Ectodermal cell (in vitro differentiated cells): ENCODE measurements around the gene MYCL.

Experiments used
- H3K27ac ChIP-seq: 2 replicates; pipeline ENCODE4 v1.7.0; 2013; ENCODE audit warnings: mild to moderate bottlenecking, low read depth, low read length; ENCODE audit not compliant: insufficient read depth, poor library complexity, severe bottlenecking
- H3K27me3 ChIP-seq: 2 replicates; pipeline ENCODE4 v1.7.0; 2013; ENCODE audit warnings: mild to moderate bottlenecking, low read length; ENCODE audit not compliant: insufficient read depth, control insufficient read depth, poor library complexity, severe bottlenecking
- H3K36me3 ChIP-seq: one replicate; pipeline ENCODE4 v1.7.0; 2013; ENCODE audit warnings: low read length; ENCODE audit not compliant: control insufficient read depth, insufficient read depth
- H3K4me1 ChIP-seq: one replicate; pipeline ENCODE4 v1.7.0; 2013; ENCODE audit warnings: low read length; ENCODE audit not compliant: control insufficient read depth, insufficient read depth
- H3K4me3 ChIP-seq: 2 replicates; pipeline ENCODE4 v1.7.0; 2013; ENCODE audit warnings: low read depth, low read length, control low read depth; ENCODE audit not compliant: insufficient read depth
- H3K9me3 ChIP-seq: 2 replicates; pipeline ENCODE4 v1.7.0; 2013; ENCODE audit warnings: mild to moderate bottlenecking, low read length, moderate library complexity; ENCODE audit not compliant: control insufficient read depth
- WGBS, 2 experiments: methylation state at CpG; one replicate each; pipeline ENCODE4 v1.1.7; 2013; ENCODE audit warnings: missing lambda C conversion rate in 2 of 2; 5-methylcytosine and 5-hydroxymethylcytosine counted together

MYCL gene

DNA sequence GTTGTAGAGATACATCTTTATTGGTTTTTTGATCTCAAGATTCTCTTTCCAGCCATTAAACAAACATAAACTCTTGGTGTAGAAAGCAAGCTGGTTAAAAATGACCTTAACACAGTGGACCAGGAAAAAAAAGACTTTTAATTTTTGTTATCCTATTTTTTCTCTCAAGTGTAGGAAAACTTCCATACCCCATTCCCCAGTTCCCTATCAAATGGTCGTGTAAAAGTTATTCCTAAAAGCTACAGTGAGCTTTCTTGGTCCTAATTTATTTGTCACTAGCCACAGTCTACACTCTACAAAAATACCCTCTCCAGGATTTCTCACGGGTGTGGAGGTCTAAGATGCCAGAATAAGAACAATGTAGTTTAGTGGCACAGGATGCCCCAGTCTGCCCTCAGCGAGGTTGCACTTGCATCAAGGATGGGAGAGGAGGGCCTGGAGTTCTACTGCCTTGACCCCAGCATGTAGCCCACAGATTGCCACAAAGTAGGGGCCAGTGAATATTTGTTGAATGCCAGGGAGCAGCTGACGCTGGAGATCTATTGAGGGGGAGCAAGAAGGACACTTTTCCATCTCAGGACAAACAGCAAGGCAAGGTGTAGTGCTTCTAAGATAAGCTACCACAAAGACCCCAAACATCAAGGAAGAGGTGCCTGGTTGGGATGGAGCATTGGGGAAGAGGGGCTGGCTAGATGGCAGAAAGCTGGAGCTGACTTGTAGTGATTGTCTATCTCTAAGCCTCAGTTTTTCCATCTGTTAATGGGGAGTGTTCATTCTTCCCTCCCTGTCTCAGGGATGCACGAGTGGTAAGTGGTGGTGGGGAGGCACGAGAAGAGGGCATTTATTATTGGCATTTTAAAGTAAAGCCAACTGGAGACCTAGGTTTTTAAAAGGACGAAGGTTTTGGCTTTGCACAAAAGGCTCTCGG is 1.8 kb downstream of the MYCL start:
- Histone ChIP-seq H3K4me1 (peaks cover 38% of the 10 kb centered on the region), H3K27me3 (peaks cover 20% of the 10 kb centered on the region), H3K4me3 (peak overlapping the region; percentile 81), H3K36me3 (no peaks in the 10 kb centered on the region), H3K9me3 (no peaks in the 10 kb centered on the region), H3K27ac (no peak overlapping the region)
- 40 to 47% methylated on average over 8 of the region's 8 CpGs for WGBS, 2 experiments

DNA sequence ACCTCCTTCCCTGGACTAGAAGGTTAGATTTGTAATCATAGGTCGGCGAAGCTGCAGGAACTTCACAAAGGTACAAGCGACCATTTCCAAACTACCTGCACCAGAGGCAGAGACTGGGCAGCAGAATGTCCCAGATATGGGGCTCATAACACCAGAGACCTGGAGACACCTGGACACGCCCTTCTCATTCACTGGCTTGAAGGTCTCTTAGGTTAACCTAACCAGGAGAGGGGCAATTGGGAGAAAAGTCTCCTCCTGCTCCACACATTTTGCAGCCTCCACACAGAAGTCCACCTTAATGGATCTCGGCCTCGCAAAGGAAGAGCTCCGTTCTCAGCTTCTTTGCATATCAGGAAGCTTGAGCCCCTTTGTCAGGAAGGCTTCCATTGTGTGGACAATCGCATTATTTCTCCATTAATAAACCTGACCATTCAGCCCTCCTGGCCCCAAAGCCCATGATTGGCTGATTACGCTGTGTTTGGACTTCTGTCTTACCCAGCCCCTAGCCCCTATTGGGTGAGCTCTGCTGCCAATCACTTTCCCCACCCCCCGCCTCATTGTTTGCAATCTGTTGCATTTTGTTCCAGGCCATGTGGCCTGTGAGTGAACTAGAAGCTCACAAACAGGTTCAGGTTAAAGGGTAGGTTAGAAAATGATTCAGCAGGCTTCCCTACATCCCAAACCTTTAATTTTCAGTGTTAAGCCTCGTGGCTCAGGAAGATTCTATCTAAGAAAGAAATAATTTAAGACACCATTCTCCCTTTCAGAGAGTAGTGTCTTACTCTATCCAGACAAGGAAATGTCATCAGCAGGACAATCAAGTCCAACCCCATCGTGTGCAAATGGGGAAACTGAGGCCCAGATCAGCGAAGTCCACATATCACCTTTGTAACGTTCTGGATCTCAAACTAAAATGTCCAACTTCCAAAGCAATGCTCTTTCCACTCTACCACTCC is 2.8 kb downstream of the MYCL start:
- H3K9me3 ChIP-seq = no peaks in the 10 kb centered on the region
- 14 to 15% methylated on average over 14 of the region's 14 CpGs for WGBS, 2 experiments
- H3K27ac ChIP-seq = peak overlapping the region; percentile 92
- peak overlapping the region; percentile 23 for H3K4me3 ChIP-seq
- H3K27me3 ChIP-seq = peaks cover 20% of the 10 kb centered on the region
- no peaks in the 10 kb centered on the region for H3K36me3 ChIP-seq
- H3K4me1 ChIP-seq = peaks cover 46% of the 10 kb centered on the region

DNA sequence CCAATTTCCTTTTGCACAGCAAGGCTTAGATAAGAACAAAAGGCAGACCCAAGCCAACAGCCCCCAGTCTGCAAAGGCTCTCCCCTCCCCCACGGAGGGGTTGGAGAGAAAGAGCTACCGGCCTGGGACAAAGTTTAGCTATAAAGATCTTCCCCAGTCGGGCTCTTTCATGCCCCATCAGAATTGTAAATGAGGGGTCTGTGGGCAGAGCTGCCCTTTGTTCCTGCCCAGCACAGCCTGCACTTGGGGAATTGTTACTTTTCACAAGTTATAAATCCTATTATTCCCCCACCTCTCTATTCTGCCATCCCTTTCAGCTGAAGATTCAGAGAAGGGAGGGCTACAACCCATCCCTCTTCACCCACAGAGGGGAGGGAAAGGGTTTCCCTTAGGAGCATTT is 3.5 kb downstream of the MYCL start:
- H3K4me1 ChIP-seq = peaks cover 51% of the 10 kb centered on the region
- H3K36me3 ChIP-seq = no peaks in the 10 kb centered on the region
- peak overlapping the region; percentile 92 for H3K27ac ChIP-seq
- H3K27me3 ChIP-seq = peaks cover 13% of the 10 kb centered on the region
- H3K9me3 ChIP-seq = no peaks in the 10 kb centered on the region
- 0% methylated on average over 3 of the region's 3 CpGs for WGBS, 2 experiments
- H3K4me3 ChIP-seq = peak overlapping the region; percentile 23

DNA sequence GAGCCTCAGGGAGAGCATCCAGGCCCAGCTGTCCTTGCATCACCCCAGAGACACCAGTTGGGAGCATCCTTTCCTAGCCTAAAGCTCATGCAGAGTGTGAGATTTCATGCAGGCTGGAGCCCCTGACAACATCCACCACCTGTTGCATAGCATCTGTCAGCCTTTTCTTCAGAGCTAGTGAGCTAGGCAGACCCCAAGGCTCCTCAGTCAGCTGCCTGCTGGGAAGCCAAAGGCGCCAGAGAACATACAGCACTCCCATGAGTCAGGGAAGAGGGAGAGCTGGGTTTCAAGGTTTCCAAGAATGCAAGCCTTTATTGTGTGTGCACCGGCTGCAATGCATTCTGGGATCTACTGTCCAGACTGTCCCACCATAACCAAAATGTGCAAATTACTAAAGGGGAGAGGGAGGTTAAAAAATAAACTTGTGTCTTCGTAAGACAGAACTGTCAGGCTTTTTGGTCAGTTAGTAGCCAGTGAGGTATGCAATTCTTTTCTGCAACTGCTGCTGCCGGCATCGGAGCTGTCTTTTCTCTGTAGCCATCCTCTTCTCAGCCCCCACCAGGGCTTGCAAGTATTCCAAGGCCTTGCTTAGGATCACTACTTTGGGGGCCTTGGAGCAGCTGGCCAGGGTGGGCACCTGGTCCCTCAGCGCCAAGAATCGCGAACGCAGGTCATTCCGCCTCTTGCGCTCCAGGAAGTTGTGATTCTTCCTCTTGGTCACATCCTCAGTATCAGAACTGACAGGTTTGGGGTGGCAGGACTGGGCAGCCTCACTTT is 4.6 kb downstream of the MYCL start:
- Histone ChIP-seq H3K4me3 (no peak overlapping the region), H3K27me3 (peaks cover 3% of the 10 kb centered on the region), H3K27ac (peak overlapping the region; percentile 92), H3K4me1 (peaks cover 60% of the 10 kb centered on the region), H3K9me3 (no peaks in the 10 kb centered on the region), H3K36me3 (no peaks in the 10 kb centered on the region)
- 73 to 82% methylated on average over 11 of the region's 11 CpGs for WGBS, 2 experiments

DNA sequence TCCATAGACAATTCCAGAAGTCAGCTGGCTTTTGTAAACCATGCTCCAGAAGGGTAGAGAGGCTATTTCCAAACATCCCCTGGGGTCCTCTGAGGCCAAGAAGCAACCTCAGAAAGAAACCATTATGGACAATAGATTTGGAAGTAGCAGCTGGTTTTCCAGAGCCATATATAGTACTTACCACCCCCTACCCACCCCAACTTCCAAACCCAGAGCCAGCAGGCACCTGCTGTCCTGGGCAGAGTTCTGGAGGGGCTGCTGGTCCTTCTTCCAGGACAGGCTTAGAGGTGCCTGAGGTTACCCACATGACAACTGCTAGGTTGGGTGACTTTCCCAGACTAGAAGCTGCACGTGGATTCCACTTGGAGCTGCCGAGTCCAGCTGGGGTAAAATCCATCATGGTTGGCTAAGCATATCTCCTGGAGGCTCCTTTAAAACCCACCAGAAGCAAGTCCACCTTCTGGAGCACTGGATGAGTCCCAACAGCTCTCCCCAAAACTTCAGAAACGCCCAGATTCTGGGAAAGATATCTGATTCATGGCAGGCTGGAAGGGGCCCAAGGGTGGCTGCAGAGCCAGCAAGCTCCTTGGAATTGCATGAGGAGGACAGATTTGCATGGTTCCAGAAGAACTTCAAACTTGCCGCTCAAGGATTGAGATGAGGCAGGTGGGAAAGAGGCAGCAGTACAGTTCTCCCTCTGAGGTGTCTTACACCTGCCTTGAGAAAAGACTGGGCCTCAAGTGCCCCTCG is 5.8 kb downstream of the MYCL start:
- no peaks in the 10 kb centered on the region for H3K9me3 ChIP-seq
- H3K27me3 ChIP-seq = no peaks in the 10 kb centered on the region
- H3K27ac ChIP-seq = no peak overlapping the region
- H3K4me1 ChIP-seq = peaks cover 71% of the 10 kb centered on the region
- WGBS, 2 experiments = 92 to 93% methylated on average over 5 of the region's 5 CpGs
- no peaks in the 10 kb centered on the region for H3K36me3 ChIP-seq
- H3K4me3 ChIP-seq = no peak overlapping the region

DNA sequence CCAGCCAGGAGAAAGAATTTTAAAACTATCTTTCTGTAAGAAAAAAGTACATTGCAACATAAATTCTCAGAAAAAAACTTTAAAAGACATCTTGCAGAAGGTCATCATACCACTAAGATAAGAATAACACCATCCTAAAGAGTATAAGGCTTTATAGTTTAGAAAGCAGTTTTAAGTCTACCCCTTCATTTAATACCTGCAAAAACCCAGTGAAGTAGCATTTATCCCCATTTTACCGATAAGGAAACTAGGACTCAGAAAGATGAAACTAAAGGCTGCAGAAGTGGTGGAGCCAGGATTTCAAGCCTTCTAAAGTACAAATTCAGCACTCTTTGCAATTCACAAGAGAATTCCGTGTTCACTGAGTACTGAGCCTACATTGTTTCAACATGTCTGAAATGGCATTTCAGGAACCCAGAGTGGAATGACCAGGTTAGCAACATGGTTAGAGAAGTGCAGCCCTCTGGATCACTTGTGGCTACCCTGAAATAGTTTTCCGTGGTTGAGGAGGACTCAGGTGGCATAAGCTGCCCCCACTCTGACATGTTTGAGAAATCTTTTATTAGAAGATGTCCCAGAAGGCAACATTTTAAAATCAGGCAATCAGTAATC is 6.7 kb downstream of the MYCL start:
- no peak overlapping the region for H3K27ac ChIP-seq
- peaks cover 72% of the 10 kb centered on the region for H3K4me1 ChIP-seq
- WGBS, 2 experiments = 87 to 91% methylated on average over 3 of the region's 3 CpGs
- H3K4me3 ChIP-seq = no peak overlapping the region
- no peaks in the 10 kb centered on the region for H3K36me3 ChIP-seq
- H3K9me3 ChIP-seq = no peaks in the 10 kb centered on the region
- H3K27me3 ChIP-seq = no peaks in the 10 kb centered on the region

DNA sequence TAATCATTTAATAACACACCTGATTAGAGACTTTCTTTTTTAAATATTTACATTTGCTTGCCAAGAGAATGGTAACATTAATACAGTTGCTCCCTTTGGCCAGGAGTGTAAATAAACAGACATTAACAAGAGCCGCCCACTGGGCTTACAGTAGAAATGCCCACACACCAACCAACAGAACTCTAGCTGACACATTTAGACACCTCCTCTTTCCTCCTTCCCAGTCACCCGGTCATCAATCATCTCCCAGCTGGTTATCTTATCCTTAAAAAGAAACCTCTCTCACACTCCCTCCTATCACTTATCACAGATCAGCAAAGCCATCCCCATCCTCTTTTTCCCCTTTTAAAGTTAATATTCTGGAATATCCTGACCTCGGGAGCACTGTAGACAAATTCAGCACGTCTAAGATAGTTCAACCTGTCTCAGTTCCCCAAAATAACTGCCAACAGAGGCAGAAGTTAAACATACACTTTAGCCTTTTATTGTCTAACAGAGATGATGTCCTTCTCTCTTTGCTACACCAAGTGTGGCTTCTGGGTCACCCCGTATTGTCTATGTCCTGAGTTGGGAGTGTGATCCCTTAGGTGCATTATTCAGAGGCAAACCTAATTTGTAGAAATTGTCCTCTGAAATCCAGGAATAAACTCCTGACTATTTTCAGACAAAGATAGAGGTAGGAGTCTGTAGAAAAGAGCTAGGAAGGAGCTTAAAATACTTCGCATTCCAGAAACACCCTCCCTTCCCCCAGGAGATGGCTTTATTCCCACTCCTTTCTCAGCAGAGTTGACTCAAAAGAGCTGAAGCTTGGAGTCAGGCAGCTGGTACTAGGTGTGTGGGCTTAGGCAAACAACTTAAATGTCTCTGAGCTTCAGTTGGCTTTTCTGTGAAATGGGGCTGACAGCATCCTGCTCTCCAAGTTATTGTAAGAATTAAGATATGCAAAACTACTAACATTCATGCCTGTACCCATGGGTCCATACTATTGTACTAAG is 8.8 kb downstream of the MYCL start:
- 15 to 16% methylated on average over 5 to 6 of the region's 6 CpGs for WGBS, 2 experiments
- no peaks in the 10 kb centered on the region for H3K36me3 ChIP-seq
- H3K9me3 ChIP-seq = no peaks in the 10 kb centered on the region
- H3K27ac ChIP-seq = peak overlapping the region; percentile 96
- H3K27me3 ChIP-seq = no peaks in the 10 kb centered on the region
- peaks cover 68% of the 10 kb centered on the region for H3K4me1 ChIP-seq
- peak overlapping the region; percentile 8 for H3K4me3 ChIP-seq

DNA sequence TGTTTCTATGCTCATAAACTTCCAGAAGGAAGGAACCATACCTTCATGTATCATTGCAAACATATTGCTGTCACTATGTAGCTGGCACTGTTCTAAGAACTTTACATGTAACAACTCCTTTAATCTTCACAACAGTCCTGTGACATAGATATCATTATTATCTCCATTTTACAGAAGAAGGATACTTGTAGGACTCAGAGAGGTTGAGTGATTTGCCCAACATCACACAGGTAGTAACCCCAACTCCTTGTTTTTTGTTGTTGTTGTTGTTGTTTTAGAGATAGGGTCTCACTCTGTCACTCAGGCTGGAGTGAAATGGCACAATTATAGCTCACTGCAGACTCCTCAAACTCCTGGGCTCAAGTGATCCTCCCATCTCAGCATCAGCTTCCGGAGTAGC is 10.8 kb downstream of the MYCL start:
- Histone ChIP-seq H3K9me3 (no peaks in the 10 kb centered on the region), H3K4me1 (peaks cover 62% of the 10 kb centered on the region), H3K4me3 (no peak overlapping the region), H3K36me3 (no peaks in the 10 kb centered on the region), H3K27ac (no peak overlapping the region), H3K27me3 (no peaks in the 10 kb centered on the region)
- WGBS, 2 experiments = 79 to 89% methylated on average over 1 of the region's 1 CpG
